Bronchial epithelial cell (primary cell): ENCODE data around the gene HOXD1. TPM values are rescaled to one million over a fixed set of nuclear protein-coding genes. Genes with fewer than 3 reads are reported as not detected.

Experiments
- DNase-seq: peaks from one replicate; pipeline ENCODE4 v3.0.0-alpha.2; 2010; ENCODE audit warnings: low read depth
- FAIRE-seq: peaks from 2 replicates; lab custom pipeline; 2011; peaks lifted over from hg19 to GRCh38; lab: Jason Lieb, UNC
- H3K27me3 ChIP-seq: 2 replicates; pipeline ENCODE4 v1.5.1; 2011; ENCODE audit warnings: low read length; ENCODE audit not compliant: control insufficient read depth, insufficient read depth
- H3K36me3 ChIP-seq: 2 replicates; pipeline ENCODE4 v1.5.1; 2011; ENCODE audit warnings: low read length; ENCODE audit not compliant: control insufficient read depth, insufficient read depth
- H3K4me3 ChIP-seq: 2 replicates; pipeline ENCODE4 v1.5.1; 2011; ENCODE audit warnings: mild to moderate bottlenecking, low read depth, low read length, control low read depth
- total RNA-seq: library from RNA; depleted of rRNA; stranded (reverse); fragments of >200 nt; gene quantifications from 2 replicates; pipeline ENCODE4 v1.2.1, GENCODE V29; 2014
- TF ChIP-seq, protein P1 (sequence below): IDR thresholded peaks from 2 replicates; pipeline ENCODE4 v1.5.1; 2011; ENCODE audit warnings: mild to moderate bottlenecking, moderate library complexity, low read length, control low read depth, inconsistent platforms; ENCODE audit not compliant: insufficient read depth, severe bottlenecking

HOXD1 gene
- total RNA-seq, 1 donor from 2014 or later = not detected

- Histone ChIP-seq H3K4me3 (no peak overlapping the region), H3K27me3 (no peaks in the 10 kb centered on the region), H3K36me3 (no peaks in the 10 kb centered on the region)
- TF ChIP-seq, protein P1, sequence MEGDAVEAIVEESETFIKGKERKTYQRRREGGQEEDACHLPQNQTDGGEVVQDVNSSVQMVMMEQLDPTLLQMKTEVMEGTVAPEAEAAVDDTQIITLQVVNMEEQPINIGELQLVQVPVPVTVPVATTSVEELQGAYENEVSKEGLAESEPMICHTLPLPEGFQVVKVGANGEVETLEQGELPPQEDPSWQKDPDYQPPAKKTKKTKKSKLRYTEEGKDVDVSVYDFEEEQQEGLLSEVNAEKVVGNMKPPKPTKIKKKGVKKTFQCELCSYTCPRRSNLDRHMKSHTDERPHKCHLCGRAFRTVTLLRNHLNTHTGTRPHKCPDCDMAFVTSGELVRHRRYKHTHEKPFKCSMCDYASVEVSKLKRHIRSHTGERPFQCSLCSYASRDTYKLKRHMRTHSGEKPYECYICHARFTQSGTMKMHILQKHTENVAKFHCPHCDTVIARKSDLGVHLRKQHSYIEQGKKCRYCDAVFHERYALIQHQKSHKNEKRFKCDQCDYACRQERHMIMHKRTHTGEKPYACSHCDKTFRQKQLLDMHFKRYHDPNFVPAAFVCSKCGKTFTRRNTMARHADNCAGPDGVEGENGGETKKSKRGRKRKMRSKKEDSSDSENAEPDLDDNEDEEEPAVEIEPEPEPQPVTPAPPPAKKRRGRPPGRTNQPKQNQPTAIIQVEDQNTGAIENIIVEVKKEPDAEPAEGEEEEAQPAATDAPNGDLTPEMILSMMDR = no peak
- peak; percentile 7 for DNase-seq
- FAIRE-seq = no peak
Measured at GRCh38 chr2:176234156-176234555, 45.7 kb downstream of the HOXD1 start.

DNA sequence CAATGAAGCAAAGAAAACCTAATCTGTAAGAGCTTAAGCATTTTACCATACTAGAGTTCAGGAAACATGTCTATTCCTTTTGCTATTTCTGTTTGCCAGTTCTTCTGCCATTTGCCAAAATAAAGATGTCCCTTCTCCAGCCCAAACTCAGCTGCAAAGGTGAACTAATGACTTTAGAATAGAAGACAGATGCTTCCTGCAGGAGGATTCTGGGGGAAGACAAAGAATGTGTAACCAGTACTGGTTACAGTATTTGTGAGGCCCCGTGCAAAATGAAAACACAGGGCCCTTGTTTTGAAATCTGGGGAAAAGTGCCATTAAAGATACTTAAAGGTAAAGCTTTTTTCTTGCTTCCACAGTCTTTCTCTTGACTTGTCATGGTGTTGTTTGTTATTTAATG, 46.5 kb downstream of the HOXD1 start:
- FAIRE-seq (no peak), DNase-seq (no peak)
- Histone ChIP-seq H3K4me3 (no peak overlapping the region), H3K36me3 (no peaks in the 10 kb centered on the region), H3K27me3 (no peaks in the 10 kb centered on the region)
- TF ChIP-seq, protein P1 = no peak

DNA sequence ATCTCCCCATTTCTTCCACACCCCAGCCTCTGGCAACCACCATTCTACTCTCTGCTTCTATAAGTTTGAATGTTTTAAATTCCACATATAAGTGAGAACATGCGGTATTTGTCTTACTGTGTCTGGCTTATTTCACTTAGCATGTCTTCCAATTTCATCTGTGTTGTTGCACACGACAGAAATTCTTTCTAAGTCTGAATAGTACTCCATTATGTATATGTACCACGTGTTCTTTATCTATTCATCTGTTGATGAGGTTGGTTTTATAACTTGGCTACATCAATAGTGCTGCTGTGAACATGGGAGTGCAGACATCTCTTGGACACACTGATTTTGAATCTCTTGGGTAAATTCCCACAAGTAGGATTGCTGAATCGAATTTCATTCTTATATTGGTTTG, 49.0 kb downstream of the HOXD1 start:
- H3K4me3 ChIP-seq = no peak overlapping the region
- no peaks in the 10 kb centered on the region for H3K36me3 ChIP-seq
- TF ChIP-seq, protein P1 = no peak
- DNase-seq (no peak), FAIRE-seq (no peak)
- H3K27me3 ChIP-seq = no peaks in the 10 kb centered on the region

DNA sequence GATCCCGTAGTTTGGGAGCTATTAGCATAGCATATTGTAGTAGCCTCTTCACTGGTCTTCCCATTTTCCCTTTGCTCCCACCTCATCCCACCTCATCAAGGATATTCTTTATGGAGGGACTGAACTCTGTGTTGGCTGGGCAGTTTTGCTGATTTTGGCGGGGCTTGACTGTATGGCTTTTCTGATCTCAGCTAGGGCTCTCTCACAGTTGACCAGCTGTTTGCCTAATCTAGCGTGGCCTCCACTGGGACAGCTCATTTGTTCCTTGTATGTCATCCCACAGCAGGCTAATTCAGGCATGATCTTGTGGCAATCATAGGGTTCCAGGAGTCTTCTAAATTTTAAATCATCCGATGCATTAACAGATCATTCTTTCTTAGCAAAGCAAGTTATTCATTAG, 50.6 kb downstream of the HOXD1 start:
- FAIRE-seq (no peak), DNase-seq (no peak)
- TF ChIP-seq, protein P1 = no peak
- Histone ChIP-seq H3K27me3 (no peaks in the 10 kb centered on the region), H3K36me3 (no peaks in the 10 kb centered on the region), H3K4me3 (no peak overlapping the region)

DNA sequence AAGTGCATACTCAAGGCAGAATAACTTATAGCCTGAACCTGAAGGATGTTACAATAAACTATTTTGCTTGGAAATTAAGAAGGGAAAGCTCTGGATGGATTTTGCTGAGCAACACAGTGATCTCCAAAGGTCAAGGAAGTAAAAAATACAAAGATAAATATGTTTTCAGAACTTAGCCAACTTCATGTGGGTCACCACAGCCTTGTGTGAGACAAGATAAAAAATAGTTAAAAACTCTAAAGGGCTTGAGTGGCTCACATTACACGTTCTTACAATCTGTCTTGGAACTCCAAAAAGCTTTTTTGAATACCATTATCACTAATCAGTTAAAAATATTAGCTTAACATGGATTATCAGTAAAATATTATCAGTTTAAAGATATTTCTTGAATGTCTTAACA, 51.8 kb downstream of the HOXD1 start:
- DNase-seq (no peak), FAIRE-seq (no peak)
- Histone ChIP-seq H3K27me3 (no peaks in the 10 kb centered on the region), H3K36me3 (no peaks in the 10 kb centered on the region), H3K4me3 (no peak overlapping the region)
- TF ChIP-seq, protein P1 = no peak

Other genes with a start within 250 kb of the HOXD1 start
- 16.6 and 20.0 TPM in 2 replicates for gene LNPK, start 186.4 kb upstream of the HOXD1 start, total RNA-seq
- not detected in 2 replicates for gene EVX2, start 104.7 kb upstream of the HOXD1 start, total RNA-seq
- not detected in 2 replicates for gene HOXD13, start 95.9 kb upstream of the HOXD1 start, total RNA-seq
- not detected in 2 replicates for gene HOXD12, start 88.9 kb upstream of the HOXD1 start, total RNA-seq
- not detected in 2 replicates for gene HOXD11, start 81.4 kb upstream of the HOXD1 start, total RNA-seq
- not detected in 2 replicates for gene HOXD10, start 71.9 kb upstream of the HOXD1 start, total RNA-seq
- gene HOXD9, start 65.9 kb upstream of the HOXD1 start, total RNA-seq = not detected in 2 replicates
- not detected in 2 replicates for gene HOXD8, start 59.0 kb upstream of the HOXD1 start, total RNA-seq
- not detected in 2 replicates for gene HOXD4, start 37.1 kb upstream of the HOXD1 start, total RNA-seq
- gene HOXD3, start 31.4 kb upstream of the HOXD1 start, total RNA-seq = not detected in 2 replicates
- 22.0 and 24.5 TPM in 2 replicates for gene MTX2, start 80.8 kb downstream of the HOXD1 start, total RNA-seq